GM06990 (cell line): ENCODE data around the gene LRCH1.

ENCODE experiments used
- DNase-seq: peaks from one replicate; pipeline ENCODE4 v3.0.0-alpha.2; 2011; ENCODE audit not compliant: insufficient read length; ENCODE audit errors: extremely low read depth
- H3K27me3 ChIP-seq: replicated peaks from 2 replicates; pipeline ENCODE4 v1.6.0; 2011; ENCODE audit warnings: low read length; ENCODE audit not compliant: control insufficient read depth, insufficient read depth
- H3K36me3 ChIP-seq: 2 replicates; pipeline ENCODE4 v1.5.1; 2011; ENCODE audit warnings: low read length; ENCODE audit not compliant: control insufficient read depth, insufficient read depth
- H3K4me3 ChIP-seq: replicated peaks from 2 replicates; pipeline ENCODE4 v1.5.1; 2011; ENCODE audit warnings: low read depth, mild to moderate bottlenecking, control low read depth, low read length
- CTCF ChIP-seq: IDR thresholded peaks from 2 replicates; pipeline ENCODE4 v1.5.1; 2011; ENCODE audit warnings: low read length, control low read depth, mild to moderate bottlenecking, inconsistent platforms; ENCODE audit not compliant: insufficient read depth, poor library complexity, severe bottlenecking

The LRCH1 gene

GRCh38 chr13:46660416-46660815 is 107.4 kb downstream of the LRCH1 start:
- Histone ChIP-seq H3K4me3 (no peak overlapping the region), H3K36me3 (no peaks in the 10 kb centered on the region; the same call in 1 of the 2 replicates), H3K27me3 (no peaks in the 10 kb centered on the region)
- TF ChIP-seq CTCF, result no peak
- no peak for DNase-seq

DNA sequence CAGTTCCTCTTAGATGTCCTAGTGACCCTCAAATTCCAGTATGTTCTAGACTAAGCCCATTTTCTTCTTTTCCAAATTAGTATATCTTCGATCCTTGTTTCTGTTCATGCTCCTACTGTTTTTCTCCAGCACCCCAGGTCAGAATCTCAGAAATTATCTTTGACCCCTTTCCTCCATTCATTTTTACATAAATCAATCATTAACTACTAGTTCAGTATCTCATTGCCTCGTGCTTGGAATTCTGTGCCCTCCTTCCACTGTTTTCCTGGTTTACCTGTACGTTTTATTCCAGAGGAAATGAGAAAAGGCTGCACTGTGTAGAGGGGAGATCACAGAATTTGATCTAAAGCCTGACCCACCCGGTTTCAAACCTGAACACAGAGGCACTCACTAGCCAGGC is 107.9 kb downstream of the LRCH1 start:
- Histone ChIP-seq H3K27me3 (no peaks in the 10 kb centered on the region), H3K4me3 (no peak overlapping the region), H3K36me3 (no peaks in the 10 kb centered on the region; the same call in 1 of the 2 replicates)
- TF ChIP-seq CTCF, result no peak
- DNase-seq, result no peak

DNA sequence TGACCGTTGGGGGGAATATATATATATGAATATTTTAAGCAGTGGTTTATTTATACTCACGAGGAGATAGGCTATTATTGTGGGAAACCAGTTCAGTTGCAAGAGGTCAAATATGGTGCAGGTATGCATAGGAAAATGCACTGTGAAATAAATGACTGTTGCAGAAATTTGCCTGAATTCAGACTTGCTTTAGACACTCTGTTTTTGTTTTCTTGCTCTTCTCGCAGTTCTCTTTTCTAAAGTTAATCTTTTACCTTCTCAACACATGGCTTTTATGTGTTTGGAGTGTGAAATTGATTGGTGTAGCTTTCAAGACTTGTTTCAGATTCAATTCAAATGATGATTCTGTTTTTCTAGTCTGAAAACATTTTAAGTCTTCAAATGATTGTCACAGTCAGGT is 109.7 kb downstream of the LRCH1 start:
- no peak overlapping the region for H3K4me3 ChIP-seq
- H3K27me3 ChIP-seq, result no peaks in the 10 kb centered on the region
- TF ChIP-seq CTCF, result no peak
- DNase-seq, result no peak
- H3K36me3 ChIP-seq, result no peaks in the 10 kb centered on the region; the same call in 1 of the 2 replicates

DNA sequence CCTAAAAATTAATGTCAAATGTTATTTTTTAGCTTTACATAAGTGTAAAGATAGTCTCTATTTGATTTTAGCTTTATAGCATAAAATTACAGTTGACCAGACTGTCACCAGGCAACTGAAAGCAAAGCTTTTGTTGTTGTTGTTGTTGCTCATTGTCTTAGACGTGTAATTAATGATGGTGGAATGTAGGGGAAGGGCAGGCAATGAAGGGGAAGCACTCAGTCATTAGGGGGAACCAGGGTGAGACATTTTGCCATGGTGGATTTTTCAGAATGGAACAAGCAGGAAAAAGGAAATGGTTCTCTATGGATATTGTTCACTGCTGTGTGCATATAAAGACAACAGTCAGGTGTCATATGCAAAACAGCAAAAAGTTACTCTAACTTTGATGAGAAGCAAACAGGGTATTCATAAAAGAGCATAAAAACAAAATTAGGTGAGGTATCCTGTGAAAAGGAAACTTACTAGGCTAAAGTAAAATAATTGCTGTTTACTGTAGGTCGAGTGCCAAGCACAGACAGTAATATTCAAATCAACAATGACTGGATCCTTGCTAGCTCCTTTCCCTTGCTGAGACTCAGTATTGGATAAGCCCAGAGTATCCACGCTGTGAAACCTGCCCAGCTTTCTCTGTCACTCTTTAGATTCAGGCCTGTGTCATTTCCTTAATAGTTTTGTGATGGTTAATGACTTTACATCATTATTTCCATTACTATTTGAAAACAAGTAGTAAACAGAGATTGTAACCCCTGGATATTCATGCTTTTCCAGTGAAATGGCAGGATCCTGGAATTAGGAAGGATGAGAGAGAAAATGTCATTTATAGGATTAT is 110.5 kb downstream of the LRCH1 start:
- no peak for DNase-seq
- TF ChIP-seq CTCF, result no peak
- H3K36me3 ChIP-seq, result no peaks in the 10 kb centered on the region; the same call in 1 of the 2 replicates
- H3K4me3 ChIP-seq, result no peak overlapping the region
- H3K27me3 ChIP-seq, result no peaks in the 10 kb centered on the region

DNA sequence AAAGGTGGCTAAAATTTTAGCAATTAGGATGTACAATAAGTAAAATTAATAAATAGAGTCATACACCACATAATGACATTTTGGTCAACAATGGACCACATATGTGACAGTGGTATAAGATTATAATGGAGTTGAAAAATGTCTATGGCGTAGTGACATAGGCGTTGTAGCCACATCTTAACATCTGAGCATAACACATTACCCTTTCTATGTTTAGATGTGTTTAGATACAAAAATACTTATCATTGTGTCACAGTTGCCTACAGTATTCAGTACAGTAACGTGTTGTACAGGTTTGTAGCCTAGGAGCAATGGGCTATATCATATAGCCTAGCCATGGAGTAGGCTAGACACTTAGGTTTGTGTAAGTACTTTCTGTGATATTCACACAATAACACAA is 111.2 kb downstream of the LRCH1 start:
- H3K27me3 ChIP-seq, result no peaks in the 10 kb centered on the region
- H3K36me3 ChIP-seq, result no peaks in the 10 kb centered on the region; the same call in 1 of the 2 replicates
- no peak for TF ChIP-seq CTCF
- H3K4me3 ChIP-seq, result no peak overlapping the region
- DNase-seq, result no peak
